ENCODE measurements around the gene TSTD1.

The TSTD1 gene

DNA sequence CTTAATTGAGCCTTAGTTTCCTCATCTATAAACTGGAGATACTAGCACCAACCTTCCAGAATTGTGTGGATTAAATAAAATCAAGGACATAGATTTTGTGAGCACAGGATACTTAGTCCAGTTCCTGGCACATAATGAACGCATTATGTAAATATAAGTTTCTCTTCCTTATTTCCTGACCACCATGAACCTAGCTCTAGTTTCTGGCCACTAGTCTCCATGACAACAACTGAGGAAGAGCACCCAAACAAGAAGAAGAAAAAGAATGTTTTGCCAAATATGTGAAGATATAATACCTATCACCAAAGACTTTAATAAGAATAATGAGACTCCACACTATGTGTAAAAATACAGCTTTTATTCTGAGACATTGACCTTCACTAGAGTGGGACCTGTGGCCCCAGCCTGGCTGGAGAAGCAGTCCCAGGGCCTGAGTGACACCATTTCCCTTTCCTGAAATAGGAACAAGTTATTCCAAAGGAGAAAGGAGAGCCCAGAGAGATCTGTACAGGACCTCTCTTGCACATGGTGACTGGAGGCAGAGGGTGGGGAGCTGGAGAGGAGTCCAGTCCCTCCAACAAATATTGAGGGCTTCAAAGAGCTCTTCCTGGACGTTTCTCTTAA is 8.0 kb upstream of the TSTD1 start:
- 75% methylated on average over 1 of the region's 2 CpGs for WGBS
- H3K4me1 ChIP-seq (ENCODE audit: insufficient read depth, low read length): 0 out of 2 replicates have a peak, but pooled peaks cover 7% of the 10 kb centered on the region
- peaks cover 13% of the 10 kb centered on the region for H3K27me3 ChIP-seq (ENCODE audit: insufficient read depth, low read length)
- no peak overlapping the region for H3K9ac ChIP-seq (ENCODE audit: low read depth, low read length)
- H3K9me3 ChIP-seq (ENCODE audit: insufficient read depth, low read depth, low read length): 0 out of 2 replicates have a peak, but pooled peaks cover 7% of the 10 kb centered on the region
- H3K4me3 ChIP-seq (ENCODE audit: low read length): peak overlapping the region; percentile 75
- H3K36me3 ChIP-seq (ENCODE audit: insufficient read depth, low read length): peaks cover 16% of the 10 kb centered on the region
- peak overlapping the region; percentile 87 for H3K27ac ChIP-seq (ENCODE audit: low read depth, low read length)

DNA sequence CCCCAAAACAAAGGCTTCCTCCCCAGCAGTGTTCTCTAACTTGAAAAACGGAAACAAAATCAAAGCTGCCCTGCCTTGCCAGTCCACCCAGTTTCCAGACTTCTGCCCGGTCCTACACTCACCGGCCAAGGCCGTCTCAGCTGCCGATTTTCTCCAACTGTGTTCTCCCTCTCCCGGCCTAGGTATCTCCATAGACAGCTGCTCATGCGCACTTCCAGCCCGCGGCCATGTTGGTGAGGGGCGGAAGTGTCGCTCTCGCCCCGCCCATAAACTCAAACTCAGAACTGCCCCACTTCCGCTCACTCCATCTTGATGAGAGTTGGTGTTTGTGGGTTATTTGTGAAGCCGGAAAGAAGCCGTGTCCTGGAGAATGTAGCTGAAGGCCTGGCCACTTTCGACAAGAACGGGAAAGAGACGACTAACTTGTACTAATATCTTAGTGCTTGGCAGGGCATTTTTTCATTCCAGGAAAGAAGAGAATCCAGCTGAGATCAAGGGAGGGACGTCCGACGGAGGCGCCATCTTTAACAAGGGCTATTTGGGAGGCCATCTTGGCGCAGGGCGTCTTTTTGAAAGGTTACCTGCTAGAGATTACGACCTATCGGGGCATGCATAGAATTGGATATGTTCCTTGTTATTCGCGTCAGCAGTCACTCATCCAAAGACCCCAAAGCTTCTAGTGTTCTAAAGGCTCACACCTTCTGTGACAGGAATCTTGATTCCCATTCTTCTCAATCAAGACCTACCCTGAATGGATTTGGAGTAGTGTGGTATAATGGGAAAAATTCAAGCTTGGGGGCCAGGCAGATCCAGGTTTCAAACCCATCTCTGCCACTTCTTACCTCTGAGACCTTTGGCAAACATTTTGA is 7.2 kb upstream of the TSTD1 start, which contains the start of gene USF1:
TSS of gene USF1 (minus strand) at position 242 of the 869 bp plus-strand sequence. CDS start 2,702 bp downstream, outside the sequence.
- 0 out of 2 replicates have a peak, but pooled peaks cover 7% of the 10 kb centered on the region for H3K9me3 ChIP-seq (ENCODE audit: insufficient read depth, low read depth, low read length)
- peak within 1 kb of the TSS; percentile 89 for H3K9ac ChIP-seq (ENCODE audit: low read depth, low read length)
- H3K36me3 ChIP-seq (ENCODE audit: insufficient read depth, low read length): peaks cover 22% of the 10 kb centered on the region
- WGBS: under 1% methylated on average over 22 of the region's 29 CpGs
- H3K4me1 ChIP-seq (ENCODE audit: insufficient read depth, low read length): 0 out of 2 replicates have a peak, but pooled peaks cover 7% of the 10 kb centered on the region
- peaks cover 13% of the 10 kb centered on the region for H3K27me3 ChIP-seq (ENCODE audit: insufficient read depth, low read length)
- peak within 1 kb of the TSS; percentile 75 for H3K4me3 ChIP-seq (ENCODE audit: low read length)
- H3K27ac ChIP-seq (ENCODE audit: low read depth, low read length): peak within 1 kb of the TSS; percentile 87

DNA sequence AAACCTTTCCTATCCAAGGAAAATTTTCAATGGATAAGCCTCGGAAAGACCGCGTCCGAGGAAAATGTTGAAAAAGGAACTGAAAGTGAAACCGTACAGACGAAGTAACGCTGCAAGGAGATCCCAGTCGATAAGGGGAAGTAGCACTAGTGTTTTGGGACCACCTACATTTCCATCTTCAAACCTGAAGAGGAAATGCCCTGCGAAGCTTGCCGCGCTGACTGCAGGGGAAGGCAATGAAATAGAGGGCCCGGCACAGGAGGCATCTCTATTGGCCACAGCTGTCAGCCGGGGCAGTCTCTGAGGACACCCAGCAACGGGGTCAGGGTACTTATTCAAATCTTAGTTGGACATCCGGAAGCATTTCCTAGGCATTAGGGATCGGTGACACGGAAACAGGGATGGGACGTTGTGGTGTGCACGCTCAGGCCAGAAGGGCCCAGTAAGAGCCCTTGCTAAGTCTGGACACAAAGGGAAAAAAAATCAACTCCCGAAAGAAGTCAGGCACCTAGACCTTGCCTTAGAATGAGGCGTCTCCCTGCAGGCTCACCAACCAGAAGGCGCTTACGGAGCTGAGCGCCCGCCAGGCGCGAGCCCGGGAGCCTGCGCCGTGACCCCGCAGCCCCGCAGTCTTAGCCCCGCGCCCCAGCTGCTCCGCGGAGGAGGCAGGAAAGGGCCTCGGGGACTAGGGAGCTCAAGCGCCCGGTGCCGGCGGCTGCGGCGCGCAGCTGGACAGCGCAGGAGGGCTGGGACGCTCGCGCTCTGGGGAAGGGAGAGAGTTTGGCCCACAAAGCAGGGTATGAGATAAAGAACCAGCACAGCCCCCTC is 6.4 kb upstream of the TSTD1 start:
- Histone ChIP-seq H3K27me3 (ENCODE audit: insufficient read depth, low read length) (peaks cover 13% of the 10 kb centered on the region), H3K4me1 (ENCODE audit: insufficient read depth, low read length) (0 out of 2 replicates have a peak, but pooled peaks cover 7% of the 10 kb centered on the region), H3K27ac (ENCODE audit: low read depth, low read length) (peak overlapping the region; percentile 87), H3K4me3 (ENCODE audit: low read length) (peak overlapping the region; percentile 75), H3K36me3 (ENCODE audit: insufficient read depth, low read length) (peaks cover 31% of the 10 kb centered on the region), H3K9me3 (ENCODE audit: insufficient read depth, low read depth, low read length) (0 out of 2 replicates have a peak, but pooled peaks cover 7% of the 10 kb centered on the region), H3K9ac (ENCODE audit: low read depth, low read length) (peak overlapping the region; percentile 89)
- 2% methylated on average over 48 of the region's 48 CpGs for WGBS

DNA sequence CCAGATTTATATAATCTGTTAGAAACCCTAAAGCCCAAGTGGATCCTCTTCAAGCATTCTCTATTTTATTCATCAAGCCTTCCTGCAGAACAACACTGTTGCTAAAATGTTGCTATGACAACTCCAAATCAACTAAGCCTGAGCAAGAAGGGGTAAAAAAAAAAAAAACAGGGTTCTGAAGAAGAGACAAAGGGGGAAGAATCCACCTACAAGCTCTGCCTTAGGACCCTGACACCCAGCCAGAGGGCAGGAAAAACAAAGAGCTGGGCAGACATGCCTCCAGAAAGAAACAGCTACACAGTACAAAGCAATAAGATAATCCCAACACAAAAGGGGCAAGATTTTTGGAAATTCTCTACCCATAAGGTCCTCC is 5.8 kb upstream of the TSTD1 start:
- Histone ChIP-seq H3K36me3 (ENCODE audit: insufficient read depth, low read length) (peaks cover 37% of the 10 kb centered on the region), H3K27me3 (ENCODE audit: insufficient read depth, low read length) (peaks cover 13% of the 10 kb centered on the region), H3K9ac (ENCODE audit: low read depth, low read length) (peak overlapping the region; percentile 89; the same call in 1 of the 2 replicates), H3K4me3 (ENCODE audit: low read length) (peak overlapping the region; percentile 75), H3K4me1 (ENCODE audit: insufficient read depth, low read length) (0 out of 2 replicates have a peak, but pooled peaks cover 7% of the 10 kb centered on the region), H3K27ac (ENCODE audit: low read depth, low read length) (no peak overlapping the region), H3K9me3 (ENCODE audit: insufficient read depth, low read depth, low read length) (0 out of 2 replicates have a peak, but pooled peaks cover 7% of the 10 kb centered on the region)

DNA sequence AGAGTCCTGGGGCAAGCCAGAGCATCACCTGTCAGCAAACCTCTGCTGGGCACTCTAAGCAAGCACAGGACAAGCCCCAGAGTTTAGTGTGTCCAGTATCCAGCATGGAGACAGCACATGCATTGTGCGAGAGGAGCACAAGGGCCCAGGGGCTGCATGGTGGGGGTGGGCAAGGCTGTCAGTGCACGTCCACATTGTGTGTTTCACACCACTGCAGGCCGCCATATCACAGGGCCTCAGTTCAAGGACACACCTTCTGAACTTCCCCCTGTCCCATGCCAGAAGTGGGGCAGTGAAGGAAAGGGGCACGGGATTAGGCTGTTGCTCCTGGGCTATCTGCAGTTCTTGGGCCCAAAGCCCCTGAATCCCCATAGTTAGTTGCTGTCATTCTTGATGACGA is 782 bp upstream of the TSTD1 start:
- Histone ChIP-seq H3K27me3 (ENCODE audit: insufficient read depth, low read length) (no peaks in the 10 kb centered on the region), H3K4me3 (ENCODE audit: low read length) (no peak overlapping the region), H3K9ac (ENCODE audit: low read depth, low read length) (no peak overlapping the region), H3K27ac (ENCODE audit: low read depth, low read length) (no peak overlapping the region), H3K36me3 (ENCODE audit: insufficient read depth, low read length) (peaks cover 40% of the 10 kb centered on the region), H3K4me1 (ENCODE audit: insufficient read depth, low read length) (peaks cover 23% of the 10 kb centered on the region), H3K9me3 (ENCODE audit: insufficient read depth, low read depth, low read length) (no peaks in the 10 kb centered on the region)
- 92% methylated on average over 5 of the region's 5 CpGs for WGBS

DNA sequence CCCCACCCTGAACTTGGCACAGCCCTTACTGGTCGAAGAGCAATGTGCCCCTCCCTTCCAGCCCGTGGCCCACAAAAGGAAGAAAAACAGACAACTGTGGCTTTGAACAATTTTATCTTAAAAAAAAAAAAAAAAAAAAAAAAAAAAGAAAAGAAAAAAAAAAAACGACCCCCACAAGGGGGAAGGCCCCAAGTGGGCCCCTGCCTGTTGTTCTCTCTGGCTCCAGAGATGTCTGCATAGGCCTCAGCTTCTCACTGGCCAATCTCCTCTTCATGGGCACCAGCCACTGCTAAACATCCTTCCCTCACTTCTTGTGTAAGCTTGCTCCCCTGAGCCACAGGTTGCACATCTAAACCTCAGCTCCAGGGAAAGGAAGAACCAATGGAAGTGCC is 386 bp upstream of the TSTD1 start:
- H3K9ac ChIP-seq (ENCODE audit: low read depth, low read length): no peak overlapping the region
- no peak overlapping the region for H3K27ac ChIP-seq (ENCODE audit: low read depth, low read length)
- H3K27me3 ChIP-seq (ENCODE audit: insufficient read depth, low read length): no peaks in the 10 kb centered on the region
- H3K4me3 ChIP-seq (ENCODE audit: low read length): peak overlapping the region; percentile 86
- WGBS: 18% methylated on average over 3 of the region's 3 CpGs
- H3K36me3 ChIP-seq (ENCODE audit: insufficient read depth, low read length): peaks cover 40% of the 10 kb centered on the region
- no peaks in the 10 kb centered on the region for H3K9me3 ChIP-seq (ENCODE audit: insufficient read depth, low read depth, low read length)
- peaks cover 19% of the 10 kb centered on the region for H3K4me1 ChIP-seq (ENCODE audit: insufficient read depth, low read length)

DNA sequence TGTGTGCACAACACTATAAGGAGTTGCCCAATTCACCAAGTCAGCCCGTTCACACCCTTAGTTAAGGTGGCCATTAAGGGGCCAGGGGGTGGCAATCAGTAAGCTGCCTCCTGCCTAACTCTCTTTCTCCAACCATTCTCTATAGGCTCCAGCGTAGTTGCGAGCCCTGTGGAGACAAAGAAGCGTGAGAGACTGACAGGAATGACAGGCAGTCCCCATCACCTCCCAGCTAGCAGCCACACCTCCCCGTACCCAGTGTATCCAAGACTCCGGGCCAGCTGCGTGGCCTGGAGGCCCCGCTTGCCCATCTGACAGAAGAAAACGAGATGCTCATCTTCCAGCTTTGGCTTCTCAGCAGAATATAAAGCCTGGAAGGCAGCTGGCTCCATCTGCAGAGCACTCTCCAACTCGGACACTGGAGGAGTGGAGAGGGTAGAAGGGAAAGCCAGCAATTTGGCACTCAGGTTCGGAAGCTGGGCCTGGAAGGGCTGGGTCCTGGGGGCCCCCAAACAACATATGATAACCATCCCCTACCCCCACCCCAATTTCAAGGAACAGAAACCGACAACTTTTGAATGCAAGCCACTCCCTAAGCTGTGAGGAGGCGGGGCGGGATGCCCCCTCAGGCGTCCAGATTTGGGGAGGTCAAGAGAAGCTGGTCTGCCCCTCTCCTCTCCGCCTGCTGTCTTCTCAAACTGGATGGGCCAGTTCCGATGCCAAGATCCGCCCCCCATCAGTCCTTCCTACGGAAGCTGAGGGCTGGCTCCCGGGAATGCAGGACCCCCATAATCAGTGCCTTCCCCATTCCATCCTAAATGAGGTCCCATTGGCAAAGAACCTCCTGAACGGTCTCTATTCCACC is 872 bp downstream of the TSTD1 start:
- Histone ChIP-seq H3K36me3 (ENCODE audit: insufficient read depth, low read length) (peaks cover 36% of the 10 kb centered on the region), H3K27me3 (ENCODE audit: insufficient read depth, low read length) (no peaks in the 10 kb centered on the region), H3K4me1 (ENCODE audit: insufficient read depth, low read length) (peaks cover 18% of the 10 kb centered on the region), H3K4me3 (ENCODE audit: low read length) (peak overlapping the region; percentile 86), H3K27ac (ENCODE audit: low read depth, low read length) (peak overlapping the region; percentile 64; the same call in 1 of the 2 replicates), H3K9me3 (ENCODE audit: insufficient read depth, low read depth, low read length) (no peaks in the 10 kb centered on the region), H3K9ac (ENCODE audit: low read depth, low read length) (peak overlapping the region; percentile 71)
- WGBS: 39% methylated on average over 21 of the region's 21 CpGs

DNA sequence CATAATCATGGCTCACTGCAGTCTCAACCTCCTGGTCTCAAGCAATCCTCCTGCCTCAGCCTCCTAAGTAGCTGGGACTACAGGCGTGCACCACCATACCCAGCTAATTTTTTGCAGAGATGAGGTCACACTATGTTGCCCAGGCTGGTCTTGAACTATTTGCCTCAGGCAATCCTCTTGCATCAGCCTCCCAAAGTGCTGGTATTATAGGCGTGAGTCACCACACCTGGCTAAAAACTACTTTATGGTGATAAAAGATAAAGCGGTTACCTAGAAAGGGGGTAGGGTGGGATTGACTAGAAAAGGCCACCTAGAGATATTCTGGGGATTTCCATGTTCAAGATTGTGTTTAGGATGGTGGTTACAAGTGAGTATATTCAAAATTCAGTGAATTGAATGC is 5.0 kb downstream of the TSTD1 start:
- no peak overlapping the region for H3K27ac ChIP-seq (ENCODE audit: low read depth, low read length)
- 95% methylated on average over 3 of the region's 3 CpGs for WGBS
- H3K36me3 ChIP-seq (ENCODE audit: insufficient read depth, low read length): no peaks in the 10 kb centered on the region
- H3K27me3 ChIP-seq (ENCODE audit: insufficient read depth, low read length): no peaks in the 10 kb centered on the region
- H3K9ac ChIP-seq (ENCODE audit: low read depth, low read length): no peak overlapping the region
- H3K4me3 ChIP-seq (ENCODE audit: low read length): no peak overlapping the region
- no peaks in the 10 kb centered on the region for H3K9me3 ChIP-seq (ENCODE audit: insufficient read depth, low read depth, low read length)
- peaks cover 13% of the 10 kb centered on the region for H3K4me1 ChIP-seq (ENCODE audit: insufficient read depth, low read length)

DNA sequence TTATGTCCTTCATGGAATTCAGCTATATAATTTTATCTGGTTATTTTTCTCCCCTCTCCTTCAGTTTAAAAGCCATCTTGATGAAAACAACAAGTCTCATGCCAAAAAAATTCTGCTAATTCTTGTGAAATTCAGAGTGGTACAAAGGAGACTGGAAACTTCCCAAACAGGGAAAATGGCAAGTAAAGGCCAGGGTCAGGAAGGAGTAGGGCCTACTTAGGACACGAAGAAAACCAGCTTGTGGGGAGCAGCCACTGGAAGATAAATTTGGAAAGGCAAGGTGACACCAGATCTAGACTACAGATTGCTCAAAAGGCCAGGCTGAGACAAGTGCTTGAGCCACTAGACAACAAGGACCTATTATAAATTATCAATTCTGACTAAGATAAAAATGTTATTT is 6.4 kb downstream of the TSTD1 start:
- H3K36me3 ChIP-seq (ENCODE audit: insufficient read depth, low read length): no peaks in the 10 kb centered on the region
- peaks cover 8% of the 10 kb centered on the region for H3K4me1 ChIP-seq (ENCODE audit: insufficient read depth, low read length)
- no peaks in the 10 kb centered on the region for H3K9me3 ChIP-seq (ENCODE audit: insufficient read depth, low read depth, low read length)
- no peak overlapping the region for H3K9ac ChIP-seq (ENCODE audit: low read depth, low read length)
- H3K27ac ChIP-seq (ENCODE audit: low read depth, low read length): no peak overlapping the region
- WGBS: 89% methylated on average over 1 of the region's 1 CpG
- H3K4me3 ChIP-seq (ENCODE audit: low read length): no peak overlapping the region
- no peaks in the 10 kb centered on the region for H3K27me3 ChIP-seq (ENCODE audit: insufficient read depth, low read length)

DNA sequence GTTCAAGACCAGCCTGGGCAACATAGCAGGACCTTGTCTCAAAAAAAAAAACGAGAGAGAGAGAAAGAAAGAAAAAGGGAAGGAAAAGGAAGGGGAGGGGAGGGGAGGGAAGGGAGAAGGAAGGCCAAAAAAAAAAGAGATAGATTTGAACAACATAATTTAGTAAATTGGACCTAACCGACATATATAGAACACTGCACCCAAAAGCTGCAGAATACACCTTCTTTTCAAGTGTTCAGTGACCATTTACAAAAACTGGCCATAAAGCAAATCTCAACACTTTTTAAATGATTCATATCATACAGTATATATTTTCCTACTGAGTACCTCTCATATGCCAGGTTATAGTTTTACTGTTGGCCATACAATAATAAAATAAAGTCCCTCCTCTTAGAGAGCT is 6.9 kb downstream of the TSTD1 start:
- Histone ChIP-seq H3K9ac (ENCODE audit: low read depth, low read length) (no peak overlapping the region), H3K4me3 (ENCODE audit: low read length) (no peak overlapping the region), H3K9me3 (ENCODE audit: insufficient read depth, low read depth, low read length) (no peaks in the 10 kb centered on the region), H3K27ac (ENCODE audit: low read depth, low read length) (no peak overlapping the region), H3K4me1 (ENCODE audit: insufficient read depth, low read length) (peaks cover 8% of the 10 kb centered on the region), H3K36me3 (ENCODE audit: insufficient read depth, low read length) (no peaks in the 10 kb centered on the region), H3K27me3 (ENCODE audit: insufficient read depth, low read length) (no peaks in the 10 kb centered on the region)
- 82% methylated on average over 2 of the region's 2 CpGs for WGBS
